Spinal cord (tissue), 10 donors: ENCODE measurements around the gene CD109. TPM values are rescaled to one million over a fixed set of nuclear protein-coding genes. Genes with fewer than 3 reads are reported as not detected.
"Not testable (repeated sequence)": the region's sequence is repeated elsewhere in the genome, so short reads cannot be mapped to it uniquely, and the experiment has no call there.

Experiments used
- DNase-seq, 6 donors: peaks; one replicate each; pipeline versions ENCODE4 v3.0.0 to v3.0.0-alpha.2; 2013 to 2015; ENCODE audit warnings: low spot score in 6 of 6, low read depth in 4 of 6
- H3K27ac ChIP-seq: one replicate; pipeline ENCODE4 v1.5.1; 2013; ENCODE audit warnings: low read depth, low read length, control low read depth
- H3K27me3 ChIP-seq: one replicate; pipeline ENCODE4 v1.6.1; 2013; ENCODE audit warnings: low read length; ENCODE audit not compliant: control insufficient read depth, insufficient read depth
- H3K36me3 ChIP-seq: one replicate; pipeline ENCODE4 v1.6.1; 2013; ENCODE audit warnings: low read length; ENCODE audit not compliant: control insufficient read depth, insufficient read depth
- H3K4me1 ChIP-seq: one replicate; pipeline ENCODE4 v1.6.1; 2013; ENCODE audit warnings: low read length; ENCODE audit not compliant: control insufficient read depth, insufficient read depth
- H3K4me3 ChIP-seq: one replicate; pipeline ENCODE4 v1.5.1; 2013; ENCODE audit warnings: low read depth, low read length, control low read depth
- H3K9me3 ChIP-seq: one replicate; pipeline ENCODE4 v1.6.1; 2013; ENCODE audit warnings: low read length; ENCODE audit not compliant: control insufficient read depth, insufficient read depth
- WGBS: methylation state at CpG from one replicate; pipeline ENCODE4 v1.1.5; 2013; ENCODE audit warnings: missing lambda C conversion rate; ENCODE audit not compliant: insufficient coverage; 5-methylcytosine and 5-hydroxymethylcytosine counted together
- polyA plus RNA-seq, 2 donors: library from polyadenylated mRNA; unstranded; fragments of 120-200 nt; gene quantifications; one replicate each; pipeline ENCODE4 v1.2.1, GENCODE V29; 2013; ENCODE audit not compliant: insufficient read length in 2 of 2
- total RNA-seq, 2 donors: library from RNA; depleted of rRNA in 1 of 2; stranded (reverse); fragments of 120-200 nt in 1 of 2; fragments of >200 nt in 1 of 2; gene quantifications; one replicate each; pipeline versions ENCODE4 v1.2.3 to v1.2.4, GENCODE V29; 2013 to 2014
- donor health status: healthy.

Gene CD109
- total and polyA plus RNA-seq, 4 donors, result 4.1 to 14.7 (median 8.9) TPM

- DNase-seq, result peak in 3 of 6 donors; percentile 5 to 37 (median 15)
- no peak overlapping the region for H3K27ac ChIP-seq
Measured at GRCh38 chr6:73823046-73823735, 127.2 kb downstream of the CD109 start.

GRCh38 chr6:73823832-73824231 lies 127.8 kb downstream of the CD109 start:
- no peaks in the 10 kb centered on the region for H3K36me3 ChIP-seq
- no CpG with 5 or more reads among the region's 1 CpG for WGBS
- no peak for DNase-seq
- H3K4me3 ChIP-seq, result no peak overlapping the region
- no peaks in the 10 kb centered on the region for H3K27me3 ChIP-seq
- no peaks in the 10 kb centered on the region for H3K4me1 ChIP-seq
- H3K9me3 ChIP-seq, result no peaks in the 10 kb centered on the region
- no peak overlapping the region for H3K27ac ChIP-seq

More at GRCh38 chr6:73823046-73823735, 127.2 kb downstream of the CD109 start:
- Histone ChIP-seq H3K4me3 (no peak overlapping the region), H3K9me3 (no peaks in the 10 kb centered on the region), H3K4me1 (no peaks in the 10 kb centered on the region), H3K27me3 (no peaks in the 10 kb centered on the region), H3K36me3 (no peaks in the 10 kb centered on the region)
- WGBS, result 78% methylated on average over 4 of the region's 6 CpGs

- Histone ChIP-seq H3K27me3 (no peaks in the 10 kb centered on the region), H3K27ac (no peak overlapping the region), H3K9me3 (no peaks in the 10 kb centered on the region), H3K4me1 (no peaks in the 10 kb centered on the region), H3K4me3 (no peak overlapping the region), H3K36me3 (no peaks in the 10 kb centered on the region)
- WGBS, result no CpG with 5 or more reads among the region's 1 CpG
- no peak for DNase-seq
Measured at GRCh38 chr6:73826571-73826970, 130.6 kb downstream of the CD109 start.

- Histone ChIP-seq H3K4me1 (no peaks in the 10 kb centered on the region), H3K4me3 (no peak overlapping the region), H3K9me3 (no peaks in the 10 kb centered on the region), H3K36me3 (no peaks in the 10 kb centered on the region), H3K27ac (no peak overlapping the region), H3K27me3 (no peaks in the 10 kb centered on the region)
- no peak for DNase-seq
- WGBS, result 80% methylated on average over 1 of the region's 2 CpGs
Measured at GRCh38 chr6:73830119-73830518, 134.1 kb downstream of the CD109 start.

DNA sequence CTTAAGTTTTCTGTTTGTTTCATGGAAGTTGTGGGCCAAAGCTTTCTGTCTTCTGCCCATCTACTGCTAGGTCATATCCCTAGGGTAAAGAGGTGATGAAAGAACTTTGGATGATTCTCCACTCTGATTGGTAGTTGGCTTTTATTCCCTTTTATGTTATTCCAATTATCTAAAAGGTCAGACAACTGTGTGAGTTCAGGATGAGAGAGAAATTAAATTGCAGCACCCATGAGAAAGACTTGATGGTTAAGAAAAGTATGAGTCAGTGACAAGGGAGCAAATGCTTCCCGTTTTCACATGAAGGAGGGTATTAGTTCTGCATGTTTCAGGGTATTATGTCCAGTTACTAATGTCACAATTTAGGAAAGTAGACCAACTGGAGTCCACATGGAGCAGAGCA lies 136.3 kb downstream of the CD109 start:
- H3K36me3 ChIP-seq, result no peaks in the 10 kb centered on the region
- no peaks in the 10 kb centered on the region for H3K27me3 ChIP-seq
- no peak for DNase-seq
- H3K4me3 ChIP-seq, result no peak overlapping the region
- no peak overlapping the region for H3K27ac ChIP-seq
- 100% methylated on average over 1 of the region's 1 CpG for WGBS
- H3K4me1 ChIP-seq, result no peaks in the 10 kb centered on the region
- no peaks in the 10 kb centered on the region for H3K9me3 ChIP-seq

DNA sequence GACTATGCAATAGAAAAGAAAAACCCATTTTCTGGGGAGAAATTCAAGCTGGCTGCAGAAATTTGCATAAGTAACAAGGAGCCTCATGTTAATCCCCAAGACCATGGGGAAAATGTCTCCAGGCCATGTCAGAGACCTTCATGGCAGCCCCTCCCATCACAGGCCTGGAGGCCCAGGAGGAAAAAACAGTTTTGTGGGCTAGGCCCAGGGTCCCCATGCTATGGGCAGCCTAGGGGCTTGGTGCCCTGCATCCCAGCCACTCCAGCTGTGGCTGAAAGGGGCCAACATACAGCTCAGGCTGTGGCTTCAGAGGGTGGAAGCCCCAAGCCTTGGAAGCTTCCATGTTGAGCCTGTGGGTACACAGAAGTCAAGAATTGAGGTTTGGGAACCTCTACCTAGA lies 148.7 kb downstream of the CD109 start:
- not testable (repeated sequence) for H3K4me3 ChIP-seq, H3K27me3 ChIP-seq, H3K9me3 ChIP-seq, H3K27ac ChIP-seq, H3K4me1 ChIP-seq, H3K36me3 ChIP-seq, DNase-seq

DNA sequence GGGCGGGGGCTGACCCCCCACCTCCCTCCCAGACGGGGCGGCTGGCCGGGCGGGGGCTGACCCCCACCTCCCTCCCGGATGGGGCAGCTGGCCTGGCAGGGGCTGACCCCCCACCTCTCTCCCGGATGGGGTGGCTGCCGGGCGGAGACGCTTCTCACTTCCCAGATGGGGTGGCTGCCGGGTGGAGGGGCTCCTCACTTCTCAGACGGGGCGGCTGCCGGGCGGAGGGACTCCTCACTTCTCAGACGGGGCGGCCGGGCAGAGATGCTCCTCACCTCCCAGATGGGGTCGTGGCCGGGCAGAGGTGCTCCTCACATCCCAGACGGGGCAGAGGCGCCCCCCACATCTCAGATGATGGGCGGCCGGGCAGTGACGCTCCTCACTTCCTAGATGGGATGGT lies 155.0 kb downstream of the CD109 start:
- not testable (repeated sequence) for H3K9me3 ChIP-seq, DNase-seq, H3K36me3 ChIP-seq, H3K27ac ChIP-seq, H3K27me3 ChIP-seq, H3K4me1 ChIP-seq, H3K4me3 ChIP-seq
- WGBS, result 96% methylated on average over 11 of the region's 25 CpGs

DNA sequence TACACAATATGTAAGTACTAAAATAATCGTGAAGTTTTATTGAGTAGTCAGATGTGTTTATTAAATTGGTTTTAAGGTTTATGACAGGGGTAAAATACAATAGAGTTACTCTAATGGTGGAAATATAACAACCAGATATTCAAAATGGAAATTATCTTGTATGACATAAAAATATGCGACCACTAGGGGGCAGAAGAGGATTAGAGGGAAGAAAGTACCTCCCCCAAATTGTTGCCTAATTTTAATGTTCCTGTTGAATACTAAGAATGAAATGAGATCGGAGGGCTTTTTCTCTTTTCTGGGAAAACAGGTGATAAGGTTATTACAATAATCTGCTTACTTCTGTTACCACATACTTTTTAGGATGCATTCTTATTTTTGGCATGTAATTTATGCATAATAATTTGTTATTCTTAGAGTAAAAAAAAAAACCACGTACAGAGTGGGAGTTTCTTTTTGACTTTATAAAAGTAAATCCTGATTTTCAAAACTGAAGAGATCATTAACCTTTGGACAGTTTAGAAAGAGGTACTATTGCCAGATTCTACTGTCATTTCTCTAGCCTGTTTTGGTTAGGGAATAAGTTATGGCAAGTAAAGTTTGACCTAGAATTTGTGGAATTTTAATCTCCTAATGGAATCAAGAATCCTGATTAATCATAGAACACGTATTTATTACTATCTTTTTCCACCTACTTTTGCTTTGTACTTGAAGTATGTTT lies 159.2 kb downstream of the CD109 start:
- WGBS, result no CpG with 5 or more reads among the region's 5 CpGs
- peak; percentile 2 to 72 (median 20) for DNase-seq
- Histone ChIP-seq H3K4me3 (no peak overlapping the region), H3K36me3 (no peaks in the 10 kb centered on the region), H3K9me3 (no peaks in the 10 kb centered on the region), H3K27ac (no peak overlapping the region), H3K27me3 (no peaks in the 10 kb centered on the region), H3K4me1 (no peaks in the 10 kb centered on the region)

DNA sequence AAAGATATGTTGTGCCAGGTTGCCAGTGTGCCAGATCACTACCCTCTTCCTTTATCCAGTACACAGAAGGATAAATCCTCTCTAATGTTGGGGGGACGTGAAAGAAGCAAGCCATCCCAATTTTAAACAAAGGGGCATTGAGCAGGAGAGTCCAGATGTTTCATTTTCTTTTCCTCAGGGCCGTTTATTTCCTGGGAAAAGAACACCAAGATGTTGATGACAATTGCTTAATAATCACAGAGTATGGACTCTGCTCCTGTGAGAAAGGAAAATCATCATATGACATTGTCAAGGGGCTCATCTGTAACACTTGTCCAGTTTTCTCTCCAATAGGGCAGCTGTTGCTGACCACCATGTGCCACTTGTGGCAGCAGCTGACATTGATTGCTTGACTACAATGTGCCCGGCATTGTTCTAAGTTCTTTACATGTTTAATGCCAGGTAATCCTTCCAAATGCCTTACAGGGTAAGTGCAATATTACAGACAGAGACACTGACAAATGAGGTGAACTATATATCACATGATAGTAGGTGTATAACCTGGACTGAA lies 161.4 kb downstream of the CD109 start:
- Histone ChIP-seq H3K27ac (no peak overlapping the region), H3K4me3 (no peak overlapping the region), H3K9me3 (no peaks in the 10 kb centered on the region), H3K27me3 (no peaks in the 10 kb centered on the region), H3K4me1 (no peaks in the 10 kb centered on the region), H3K36me3 (no peaks in the 10 kb centered on the region)
- 82% methylated on average over 2 of the region's 3 CpGs for WGBS
- no peak for DNase-seq

GRCh38 chr6:73858376-73858775 lies 162.4 kb downstream of the CD109 start:
- Histone ChIP-seq H3K27ac (no peak overlapping the region), H3K4me1 (no peaks in the 10 kb centered on the region), H3K27me3 (no peaks in the 10 kb centered on the region), H3K4me3 (no peak overlapping the region), H3K9me3 (no peaks in the 10 kb centered on the region), H3K36me3 (no peaks in the 10 kb centered on the region)
- DNase-seq, result no peak
- WGBS, result no CpG with 5 or more reads among the region's 1 CpG
